GM19238 (cell line): ENCODE data around the gene FGFR4.
"Not testable (repeated sequence)": the region's sequence is repeated elsewhere in the genome, so short reads cannot be mapped to it uniquely, and the experiment has no call there.

Experiments
- DNase-seq: peaks from one replicate; pipeline ENCODE4 v3.0.0; 2011; ENCODE audit warnings: low spot score; ENCODE audit not compliant: insufficient read length

FGFR4 gene

DNA sequence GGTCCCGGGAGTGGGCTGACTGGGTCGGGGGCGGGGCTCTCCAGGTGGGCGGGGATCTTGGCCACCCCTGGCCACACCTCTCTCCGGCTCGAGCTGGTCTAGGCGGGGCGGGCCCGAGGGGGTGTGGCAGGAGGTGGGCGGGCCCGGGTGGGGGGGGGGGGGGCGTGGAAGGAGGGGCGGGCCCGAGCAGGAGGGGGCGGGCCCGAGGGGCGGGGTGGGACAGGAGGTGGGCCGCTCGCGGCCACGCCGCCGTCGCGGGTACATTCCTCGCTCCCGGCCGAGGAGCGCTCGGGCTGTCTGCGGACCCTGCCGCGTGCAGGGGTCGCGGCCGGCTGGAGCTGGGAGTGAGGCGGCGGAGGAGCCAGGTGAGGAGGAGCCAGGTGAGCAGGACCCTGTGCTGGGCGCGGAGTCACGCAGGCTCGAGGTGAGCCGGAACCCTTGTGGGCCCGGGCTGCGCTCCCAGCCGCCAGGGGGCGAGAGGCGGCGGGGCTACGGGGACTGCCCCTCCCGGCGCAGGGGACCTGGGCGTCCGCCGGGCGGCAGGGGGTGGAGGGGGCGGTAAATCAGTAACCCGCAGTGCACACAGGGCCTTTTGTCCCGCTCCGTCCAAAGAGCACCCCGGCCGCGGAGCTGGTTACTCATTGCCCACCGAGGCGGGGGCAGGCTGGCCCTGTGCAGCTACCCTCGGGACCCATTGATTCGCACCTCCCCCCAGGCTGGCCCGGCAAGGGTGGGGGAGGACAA lies at the start of gene FGFR4:
TSS of gene FGFR4 (plus strand) at position 262 of the 744 bp plus-strand sequence. CDS start 2,688 bp downstream, outside the sequence.
- peak; percentile 84 for DNase-seq

DNA sequence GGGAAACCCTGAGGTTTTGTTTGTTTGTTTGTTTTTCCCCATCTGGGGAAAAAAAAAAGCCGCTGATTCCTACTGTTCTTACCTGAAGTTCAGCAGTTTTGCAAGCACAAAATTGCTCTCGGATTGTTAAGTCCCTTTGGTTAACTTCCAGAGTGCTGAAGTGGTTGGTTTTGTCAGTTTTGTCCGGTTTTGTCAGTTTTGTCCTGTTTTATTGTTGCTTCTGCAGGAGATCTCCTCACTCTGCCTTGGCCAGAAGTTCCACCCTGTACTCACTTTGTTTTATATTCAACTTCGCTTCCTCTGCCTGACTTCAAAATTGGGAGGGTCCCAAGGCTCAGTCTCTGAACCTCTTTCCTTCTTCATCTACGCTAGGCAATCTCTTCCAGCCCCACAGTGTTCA lies 49.8 kb upstream of the FGFR4 start:
- no peak for DNase-seq

- DNase-seq, result no peak
Observed at GRCh38 chr5:177040814-177041420, 45.8 kb upstream of the FGFR4 start.

DNA sequence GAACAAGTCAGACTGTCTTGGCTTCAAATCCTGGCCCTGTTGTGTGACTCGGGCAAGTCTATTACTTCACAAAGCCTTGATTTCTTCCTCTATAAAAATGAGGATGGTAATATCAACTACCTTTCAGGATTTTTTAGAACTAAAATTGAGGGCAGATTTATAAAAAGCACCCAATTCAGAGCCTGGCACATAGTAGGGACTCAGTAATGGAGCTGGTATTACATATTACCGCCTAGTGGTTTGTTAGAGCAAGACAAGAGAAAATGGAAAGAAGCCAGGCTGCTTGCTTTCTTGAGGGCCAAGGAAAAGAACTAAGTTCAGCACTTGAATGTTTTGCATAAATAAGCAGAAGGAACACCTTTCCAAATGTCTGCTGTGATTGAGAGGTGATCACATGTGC lies 44.8 kb upstream of the FGFR4 start:
- DNase-seq, result no peak

GRCh38 chr5:177043114-177043513 lies 43.6 kb upstream of the FGFR4 start:
- DNase-seq, result no peak

GRCh38 chr5:177043958-177044357 lies 42.8 kb upstream of the FGFR4 start:
- DNase-seq, result no peak

GRCh38 chr5:177044641-177045040 lies 42.1 kb upstream of the FGFR4 start:
- no peak for DNase-seq

DNA sequence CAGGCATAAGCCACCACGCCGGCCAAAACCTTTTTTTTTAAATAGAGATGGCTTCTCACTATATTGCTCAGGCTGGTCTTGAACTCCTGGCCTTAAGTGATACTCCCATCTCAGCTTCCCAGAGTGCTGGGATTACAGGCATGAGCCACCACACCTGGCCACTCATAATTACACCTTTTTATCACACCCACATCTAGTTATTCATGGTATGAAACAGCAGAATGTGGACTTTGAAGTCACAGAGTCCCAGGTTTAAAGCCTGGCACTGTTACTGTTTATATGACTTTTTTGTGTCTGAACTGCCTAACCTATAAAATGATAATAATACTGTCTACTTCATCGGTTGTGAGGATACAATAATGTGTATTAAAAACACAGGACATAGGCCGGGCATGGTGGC lies 41.1 kb upstream of the FGFR4 start:
- DNase-seq, result no peak

- not testable (repeated sequence) for DNase-seq
Observed at GRCh38 chr5:177048531-177048930, 38.2 kb upstream of the FGFR4 start.

- DNase-seq, result no peak
Observed at GRCh38 chr5:177049285-177049684, 37.4 kb upstream of the FGFR4 start.

DNA sequence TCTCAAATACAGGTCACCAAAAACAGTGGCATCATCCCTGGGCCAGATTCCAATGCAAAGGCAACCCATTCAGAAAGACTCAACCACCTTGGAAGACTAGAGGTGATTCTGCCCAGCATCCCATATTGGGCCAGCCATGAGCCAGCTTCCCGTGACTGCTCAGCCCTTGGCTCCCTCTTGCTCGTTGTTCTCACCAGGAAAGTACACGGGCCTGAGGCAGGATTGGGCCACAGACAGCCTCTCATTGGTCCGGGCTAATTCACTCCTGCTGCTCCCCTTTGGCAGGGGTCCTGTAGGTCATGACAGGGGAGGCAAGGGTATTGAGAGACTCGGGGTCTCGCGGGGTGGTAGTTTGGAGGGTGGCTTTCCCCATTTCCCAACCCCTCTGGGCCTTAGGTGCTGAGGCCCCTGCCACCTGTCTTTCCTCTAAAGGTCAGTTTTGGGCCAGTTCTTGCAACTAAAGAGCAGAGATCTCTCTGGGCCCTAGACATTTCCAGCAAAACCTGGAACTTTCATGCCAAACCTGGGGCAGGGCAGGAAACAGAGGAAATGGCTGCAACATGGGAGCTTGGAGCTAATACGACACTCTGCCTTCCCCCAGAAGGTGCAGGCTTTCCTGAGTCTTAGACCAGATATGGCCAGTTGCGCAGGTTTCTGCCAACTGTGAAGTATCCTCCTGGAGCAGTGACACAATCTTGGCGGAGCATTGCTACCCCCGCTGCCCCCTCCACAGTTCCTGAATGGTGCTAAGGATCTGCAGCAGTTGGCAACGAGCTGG lies 22.0 kb upstream of the FGFR4 start:
- DNase-seq, result no peak

GRCh38 chr5:177065491-177065890 lies 21.2 kb upstream of the FGFR4 start:
- no peak for DNase-seq

DNA sequence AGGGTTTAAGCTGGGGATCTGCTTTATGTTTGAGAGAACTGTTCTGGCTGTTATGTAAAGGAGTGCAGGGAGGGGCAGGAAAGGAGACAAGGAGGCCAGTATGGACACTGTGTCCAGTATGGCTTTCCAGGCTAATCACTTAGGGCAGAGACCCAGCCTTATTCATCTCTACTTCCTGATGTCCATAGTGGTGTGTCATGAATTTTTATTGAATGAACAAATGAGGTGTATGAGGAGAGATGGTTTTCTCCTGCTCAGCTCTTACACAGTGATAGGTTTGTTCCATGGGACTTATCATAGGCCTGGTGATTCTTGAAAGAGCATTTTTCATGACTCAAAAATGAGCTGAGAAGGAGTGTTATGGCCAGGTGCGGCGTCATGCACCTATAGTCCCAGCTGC lies 20.5 kb upstream of the FGFR4 start:
- DNase-seq, result no peak

DNA sequence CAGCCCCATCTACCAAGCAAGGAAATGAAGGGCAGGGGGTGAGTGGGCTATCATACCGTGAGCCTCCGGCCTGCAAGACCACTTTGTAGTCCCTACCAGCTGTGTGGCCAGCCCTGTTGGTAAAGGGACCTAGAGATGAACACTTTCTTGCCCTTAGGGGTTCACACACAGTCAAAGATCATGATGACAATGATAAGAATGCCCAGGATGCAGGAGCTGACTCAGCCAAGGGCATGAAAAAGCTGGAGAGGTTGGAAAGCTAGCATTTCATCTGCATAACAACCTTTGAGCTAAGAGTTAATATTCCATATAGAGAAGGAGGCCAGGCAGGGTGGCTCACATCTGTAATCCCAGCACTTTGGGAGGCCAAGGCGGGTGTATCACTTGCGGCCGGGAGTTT lies 19.2 kb upstream of the FGFR4 start:
- DNase-seq, result no peak

- DNase-seq, result no peak
Observed at GRCh38 chr5:177070536-177071191, 16.1 kb upstream of the FGFR4 start.

- DNase-seq, result no peak
Observed at GRCh38 chr5:177071666-177072385, 14.9 kb upstream of the FGFR4 start.

GRCh38 chr5:177077335-177077734 lies 9.4 kb upstream of the FGFR4 start:
- no peak for DNase-seq

GRCh38 chr5:177079606-177080005 lies 7.1 kb upstream of the FGFR4 start:
- DNase-seq, result no peak

DNA sequence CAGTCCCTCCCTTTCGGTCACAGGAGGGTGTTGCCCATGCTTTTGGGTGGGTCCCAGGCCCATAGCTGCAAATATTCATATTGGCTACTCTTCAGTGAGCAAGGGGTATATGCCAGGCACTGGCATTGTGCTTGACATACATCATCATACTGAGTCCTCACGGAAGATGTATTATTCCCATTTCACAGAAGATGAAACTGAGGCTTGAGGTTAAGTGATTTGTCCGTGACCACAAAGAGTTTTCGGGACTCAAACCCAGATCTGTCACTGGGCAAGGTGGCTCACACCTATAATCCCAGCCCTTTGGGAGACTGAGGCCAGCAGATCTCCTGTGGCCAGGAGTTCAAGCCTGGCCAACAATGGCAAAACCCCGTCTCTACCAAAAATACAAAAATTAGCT lies 6.5 kb upstream of the FGFR4 start:
- DNase-seq, result no peak

GRCh38 chr5:177081859-177082258 lies 4.9 kb upstream of the FGFR4 start:
- no peak for DNase-seq

DNA sequence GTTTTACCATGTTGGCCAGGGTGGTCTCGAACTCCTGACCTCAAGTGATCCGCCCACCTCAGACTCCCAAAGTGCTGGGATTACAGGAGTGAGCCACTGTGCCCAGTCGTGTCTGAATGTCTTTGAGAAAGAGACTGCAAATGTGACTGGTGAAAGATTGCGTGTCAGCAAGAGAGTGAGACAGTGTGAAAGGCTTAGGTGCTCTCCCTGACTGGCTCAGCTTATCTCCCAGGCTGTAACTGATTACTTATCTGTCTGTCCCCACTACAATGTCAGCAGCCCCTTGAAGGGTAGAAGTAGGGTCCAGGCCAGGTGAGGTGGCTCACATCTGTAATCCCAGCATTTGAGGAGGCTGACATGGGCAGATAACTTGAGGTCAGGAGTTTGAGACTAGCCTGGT lies 3.4 kb upstream of the FGFR4 start:
- DNase-seq, result no peak
